Large intestine (tissue), 3 donors: Measurements from ENCODE around the gene GNG8. TPM values are rescaled to one million over a fixed set of nuclear protein-coding genes. Genes with fewer than 3 reads are reported as not detected.

Source experiments
- DNase-seq, 2 donors: peaks; one replicate each; pipeline versions ENCODE4 v3.0.0 to v3.0.0-alpha.2; 2013
- H3K27ac ChIP-seq: one replicate; pipeline ENCODE4 v1.5.1; 2013; ENCODE audit warnings: low read length
- H3K27me3 ChIP-seq: 2 replicates; pipeline ENCODE4 v1.6.1; 2013; ENCODE audit warnings: low read length; ENCODE audit not compliant: control insufficient read depth, insufficient read depth
- H3K36me3 ChIP-seq: 2 replicates; pipeline ENCODE4 v1.6.1; 2013; ENCODE audit warnings: low read length; ENCODE audit not compliant: control insufficient read depth, insufficient read depth
- H3K4me1 ChIP-seq: one replicate; pipeline ENCODE4 v1.6.1; 2013; ENCODE audit warnings: low read length; ENCODE audit not compliant: control insufficient read depth, insufficient read depth
- H3K4me3 ChIP-seq: one replicate; pipeline ENCODE4 v1.5.1; 2013; ENCODE audit warnings: low read length
- H3K9me3 ChIP-seq: one replicate; pipeline ENCODE4 v1.6.1; 2013; ENCODE audit warnings: mild to moderate bottlenecking, low read depth, low read length, moderate library complexity; ENCODE audit not compliant: control insufficient read depth
- WGBS: methylation state at CpG from one replicate; pipeline ENCODE4 v1.1.5; 2013; ENCODE audit warnings: low lambda C conversion rate; ENCODE audit not compliant: insufficient coverage; 5-methylcytosine and 5-hydroxymethylcytosine counted together
- polyA plus RNA-seq: library from polyadenylated mRNA; unstranded; fragments of 120-200 nt; gene quantifications from one replicate; pipeline ENCODE4 v1.2.1, GENCODE V29; 2013

The GNG8 gene
- polyA plus RNA-seq, 1 donor = 4.6 TPM

- Histone ChIP-seq H3K4me1 (peaks cover 16% of the 10 kb centered on the region), H3K9me3 (no peaks in the 10 kb centered on the region), H3K36me3 (no peaks in the 10 kb centered on the region), H3K27me3 (peaks cover 20% of the 10 kb centered on the region), H3K4me3 (no peak overlapping the region), H3K27ac (no peak overlapping the region)
- WGBS = no CpG with 5 or more reads among the region's 9 CpGs
- DNase-seq = no peak
These were observed 17.3 kb downstream of the GNG8 start for GRCh38 chr19:46618670-46619231.

DNA sequence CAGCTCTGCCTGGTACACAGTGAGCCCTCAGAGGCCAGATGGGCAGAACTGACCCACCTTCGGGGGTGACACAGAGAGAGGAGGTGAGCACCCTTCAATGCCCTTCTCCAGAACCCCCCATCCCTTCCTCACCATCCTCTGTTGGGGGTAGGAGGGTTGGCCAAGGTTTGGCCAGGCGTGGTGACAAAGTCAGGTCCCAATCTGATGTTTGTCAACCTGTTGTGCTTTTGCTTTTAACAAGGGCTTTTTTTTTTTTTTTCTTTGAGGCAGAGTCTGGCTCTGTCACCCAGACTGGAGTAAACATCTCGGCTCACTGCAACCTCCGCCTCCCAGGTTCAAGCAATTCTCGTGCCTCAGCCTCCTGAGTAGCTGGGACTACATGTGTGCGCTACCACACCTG lies 18.4 kb downstream of the GNG8 start:
- no peak for DNase-seq
- no peaks in the 10 kb centered on the region for H3K9me3 ChIP-seq
- H3K4me3 ChIP-seq = no peak overlapping the region
- peaks cover 20% of the 10 kb centered on the region for H3K27me3 ChIP-seq
- H3K4me1 ChIP-seq = peaks cover 16% of the 10 kb centered on the region
- no peak overlapping the region for H3K27ac ChIP-seq
- no CpG with 5 or more reads among the region's 6 CpGs for WGBS
- H3K36me3 ChIP-seq = no peaks in the 10 kb centered on the region

- Histone ChIP-seq H3K4me3 (no peak overlapping the region), H3K36me3 (no peaks in the 10 kb centered on the region), H3K9me3 (no peaks in the 10 kb centered on the region), H3K27me3 (peaks cover 14% of the 10 kb centered on the region), H3K27ac (peak overlapping the region; percentile 5), H3K4me1 (peaks cover 14% of the 10 kb centered on the region)
- no CpG with 5 or more reads among the region's 17 CpGs for WGBS
- DNase-seq = peak in 1 of 2 donors; percentile 51
These were observed 19.2 kb downstream of the GNG8 start for GRCh38 chr19:46616631-46617322.

- Histone ChIP-seq H3K27me3 (peaks cover 5% of the 10 kb centered on the region), H3K4me1 (peaks cover 14% of the 10 kb centered on the region), H3K9me3 (no peaks in the 10 kb centered on the region), H3K27ac (no peak overlapping the region), H3K36me3 (peaks cover 3% of the 10 kb centered on the region), H3K4me3 (no peak overlapping the region)
- WGBS = no CpG with 5 or more reads among the region's 10 CpGs
- no peak for DNase-seq
These were observed 20.0 kb downstream of the GNG8 start for GRCh38 chr19:46615966-46616365.

DNA sequence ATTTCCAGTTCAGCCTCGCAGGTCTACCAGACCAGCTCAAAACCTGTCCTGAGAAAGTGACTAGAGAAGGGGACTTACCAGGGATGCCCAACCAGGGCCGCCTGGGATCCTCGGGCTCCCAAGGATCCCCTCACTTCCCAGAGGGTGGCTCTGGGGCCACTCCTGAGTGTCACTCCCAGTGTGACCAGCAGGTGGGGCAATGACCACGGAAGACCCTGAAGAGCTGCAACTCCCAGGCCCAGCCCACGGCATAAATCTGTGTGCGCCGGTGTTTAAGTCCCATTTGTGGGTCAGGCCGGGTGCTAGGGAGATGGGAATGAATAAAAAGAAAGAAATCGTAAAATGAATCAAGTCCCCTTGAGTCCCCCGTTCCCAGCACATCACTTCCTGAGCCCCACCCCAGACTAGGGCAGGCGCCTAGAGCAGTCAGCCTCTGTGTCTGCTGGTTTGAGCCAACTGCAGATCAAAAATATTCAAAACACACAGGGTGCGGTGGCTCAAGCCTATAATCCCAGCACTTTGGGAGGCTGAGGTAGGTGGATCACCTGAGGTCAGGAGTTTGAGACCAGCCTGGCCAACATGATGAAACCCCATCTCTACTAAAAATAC lies 21.8 kb downstream of the GNG8 start:
- Histone ChIP-seq H3K27me3 (no peaks in the 10 kb centered on the region), H3K4me1 (peaks cover 9% of the 10 kb centered on the region), H3K36me3 (peaks cover 18% of the 10 kb centered on the region), H3K4me3 (no peak overlapping the region), H3K27ac (no peak overlapping the region), H3K9me3 (no peaks in the 10 kb centered on the region)
- DNase-seq = peak; percentile 63 to 69
- no CpG with 5 or more reads among the region's 12 CpGs for WGBS

DNA sequence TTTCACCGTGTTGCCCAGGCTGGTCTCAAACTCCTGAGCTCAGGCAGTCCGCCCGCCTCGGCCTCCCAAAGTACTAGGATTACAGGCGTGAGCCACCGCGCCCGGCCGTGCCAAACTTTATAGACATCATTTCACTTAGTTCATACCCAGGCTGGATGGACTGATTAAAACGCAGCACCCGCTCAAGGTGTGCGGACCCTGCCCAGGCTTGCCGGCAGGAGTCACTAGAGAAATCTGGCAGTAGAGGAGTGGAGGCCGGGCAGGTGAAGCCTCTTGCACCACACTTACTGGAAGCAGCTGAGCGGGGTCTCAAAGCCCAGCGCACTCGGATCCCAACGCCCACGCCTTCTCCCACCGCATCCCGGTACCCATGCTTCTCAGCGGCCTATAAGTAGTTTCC lies 22.5 kb downstream of the GNG8 start:
- Histone ChIP-seq H3K4me3 (no peak overlapping the region), H3K36me3 (peaks cover 25% of the 10 kb centered on the region), H3K27me3 (no peaks in the 10 kb centered on the region), H3K27ac (no peak overlapping the region), H3K9me3 (no peaks in the 10 kb centered on the region), H3K4me1 (peaks cover 9% of the 10 kb centered on the region)
- DNase-seq = no peak
- no CpG with 5 or more reads among the region's 22 CpGs for WGBS

- Histone ChIP-seq H3K36me3 (peaks cover 42% of the 10 kb centered on the region), H3K4me3 (no peak overlapping the region), H3K9me3 (no peaks in the 10 kb centered on the region), H3K4me1 (peaks cover 12% of the 10 kb centered on the region), H3K27me3 (no peaks in the 10 kb centered on the region), H3K27ac (no peak overlapping the region)
- DNase-seq = no peak
- WGBS = no CpG with 5 or more reads among the region's 6 CpGs
These were observed 24.2 kb downstream of the GNG8 start for GRCh38 chr19:46611776-46612175.

- Histone ChIP-seq H3K4me1 (peaks cover 14% of the 10 kb centered on the region), H3K9me3 (no peaks in the 10 kb centered on the region), H3K36me3 (peaks cover 49% of the 10 kb centered on the region), H3K27ac (no peak overlapping the region), H3K27me3 (no peaks in the 10 kb centered on the region), H3K4me3 (no peak overlapping the region)
- DNase-seq = no peak
- no CpG with 5 or more reads among the region's 17 CpGs for WGBS
These were observed 24.9 kb downstream of the GNG8 start for GRCh38 chr19:46610851-46611770.

DNA sequence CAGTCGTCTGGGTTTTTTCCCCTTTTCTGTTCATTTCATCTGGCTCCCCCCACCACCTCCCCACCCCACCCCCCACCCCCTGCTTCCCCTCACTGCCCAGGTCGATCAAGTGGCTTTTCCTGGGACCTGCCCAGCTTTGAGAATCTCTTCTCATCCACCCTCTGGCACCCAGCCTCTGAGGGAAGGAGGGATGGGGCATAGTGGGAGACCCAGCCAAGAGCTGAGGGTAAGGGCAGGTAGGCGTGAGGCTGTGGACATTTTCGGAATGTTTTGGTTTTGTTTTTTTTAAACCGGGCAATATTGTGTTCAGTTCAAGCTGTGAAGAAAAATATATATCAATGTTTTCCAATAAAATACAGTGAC lies 25.6 kb downstream of the GNG8 start:
- peaks cover 14% of the 10 kb centered on the region for H3K4me1 ChIP-seq
- H3K36me3 ChIP-seq = peaks cover 56% of the 10 kb centered on the region
- no peak overlapping the region for H3K4me3 ChIP-seq
- H3K9me3 ChIP-seq = no peaks in the 10 kb centered on the region
- no peak overlapping the region for H3K27ac ChIP-seq
- DNase-seq = no peak
- no CpG with 5 or more reads among the region's 5 CpGs for WGBS
- H3K27me3 ChIP-seq = no peaks in the 10 kb centered on the region
